Measurements from ENCODE around the gene NABP1.

Gene NABP1

GRCh38 chr2:191653667-191654391 lies 24.1 kb upstream of the NABP1 start:
- Histone ChIP-seq H3K9ac (ENCODE audit: low read depth, low read length) (no peak overlapping the region), H3K4me3 (ENCODE audit: low read length) (no peak overlapping the region), H3K9me3 (ENCODE audit: insufficient read depth, low read depth, low read length) (no peaks in the 10 kb centered on the region), H3K36me3 (ENCODE audit: insufficient read depth, low read depth, low read length) (no peaks in the 10 kb centered on the region), H3K4me1 (ENCODE audit: insufficient read depth, low read length) (no peaks in the 10 kb centered on the region), H3K27me3 (ENCODE audit: insufficient read depth, low read length) (no peaks in the 10 kb centered on the region), H3K27ac (ENCODE audit: low read length) (no peak overlapping the region)

- Histone ChIP-seq H3K27me3 (ENCODE audit: insufficient read depth, low read length) (no peaks in the 10 kb centered on the region), H3K4me1 (ENCODE audit: insufficient read depth, low read length) (no peaks in the 10 kb centered on the region), H3K9ac (ENCODE audit: low read depth, low read length) (no peak overlapping the region), H3K27ac (ENCODE audit: low read length) (no peak overlapping the region), H3K4me3 (ENCODE audit: low read length) (no peak overlapping the region), H3K36me3 (ENCODE audit: insufficient read depth, low read depth, low read length) (no peaks in the 10 kb centered on the region), H3K9me3 (ENCODE audit: insufficient read depth, low read depth, low read length) (no peaks in the 10 kb centered on the region)
Measured at GRCh38 chr2:191656391-191656790, 21.5 kb upstream of the NABP1 start.

- Histone ChIP-seq H3K4me3 (ENCODE audit: low read length) (no peak overlapping the region), H3K4me1 (ENCODE audit: insufficient read depth, low read length) (no peaks in the 10 kb centered on the region), H3K9me3 (ENCODE audit: insufficient read depth, low read depth, low read length) (no peaks in the 10 kb centered on the region), H3K27ac (ENCODE audit: low read length) (no peak overlapping the region), H3K27me3 (ENCODE audit: insufficient read depth, low read length) (no peaks in the 10 kb centered on the region), H3K36me3 (ENCODE audit: insufficient read depth, low read depth, low read length) (no peaks in the 10 kb centered on the region), H3K9ac (ENCODE audit: low read depth, low read length) (no peak overlapping the region)
Measured at GRCh38 chr2:191656792-191657191, 21.1 kb upstream of the NABP1 start.

GRCh38 chr2:191657977-191658376 lies 20.0 kb upstream of the NABP1 start:
- H3K9me3 ChIP-seq (ENCODE audit: insufficient read depth, low read depth, low read length), result no peaks in the 10 kb centered on the region
- H3K27me3 ChIP-seq (ENCODE audit: insufficient read depth, low read length), result no peaks in the 10 kb centered on the region
- no peak overlapping the region for H3K27ac ChIP-seq (ENCODE audit: low read length)
- H3K4me1 ChIP-seq (ENCODE audit: insufficient read depth, low read length), result no peaks in the 10 kb centered on the region
- no peak overlapping the region for H3K4me3 ChIP-seq (ENCODE audit: low read length)
- H3K9ac ChIP-seq (ENCODE audit: low read depth, low read length), result no peak overlapping the region
- H3K36me3 ChIP-seq (ENCODE audit: insufficient read depth, low read depth, low read length), result no peaks in the 10 kb centered on the region

GRCh38 chr2:191659198-191659597 lies 18.7 kb upstream of the NABP1 start:
- H3K4me1 ChIP-seq (ENCODE audit: insufficient read depth, low read length), result no peaks in the 10 kb centered on the region
- H3K27ac ChIP-seq (ENCODE audit: low read length), result no peak overlapping the region
- no peak overlapping the region for H3K9ac ChIP-seq (ENCODE audit: low read depth, low read length)
- H3K27me3 ChIP-seq (ENCODE audit: insufficient read depth, low read length), result no peaks in the 10 kb centered on the region
- no peak overlapping the region for H3K4me3 ChIP-seq (ENCODE audit: low read length)
- H3K9me3 ChIP-seq (ENCODE audit: insufficient read depth, low read depth, low read length), result no peaks in the 10 kb centered on the region
- no peaks in the 10 kb centered on the region for H3K36me3 ChIP-seq (ENCODE audit: insufficient read depth, low read depth, low read length)

- Histone ChIP-seq H3K27me3 (ENCODE audit: insufficient read depth, low read length) (no peaks in the 10 kb centered on the region), H3K4me1 (ENCODE audit: insufficient read depth, low read length) (no peaks in the 10 kb centered on the region), H3K27ac (ENCODE audit: low read length) (no peak overlapping the region), H3K9me3 (ENCODE audit: insufficient read depth, low read depth, low read length) (no peaks in the 10 kb centered on the region), H3K9ac (ENCODE audit: low read depth, low read length) (no peak overlapping the region), H3K4me3 (ENCODE audit: low read length) (no peak overlapping the region), H3K36me3 (ENCODE audit: insufficient read depth, low read depth, low read length) (no peaks in the 10 kb centered on the region)
Measured at GRCh38 chr2:191660575-191660974, 17.4 kb upstream of the NABP1 start.

- Histone ChIP-seq H3K27me3 (ENCODE audit: insufficient read depth, low read length) (no peaks in the 10 kb centered on the region), H3K36me3 (ENCODE audit: insufficient read depth, low read depth, low read length) (no peaks in the 10 kb centered on the region), H3K9me3 (ENCODE audit: insufficient read depth, low read depth, low read length) (no peaks in the 10 kb centered on the region), H3K4me1 (ENCODE audit: insufficient read depth, low read length) (peaks cover 3% of the 10 kb centered on the region; the same call in 1 of the 2 replicates), H3K27ac (ENCODE audit: low read length) (no peak overlapping the region), H3K4me3 (ENCODE audit: low read length) (no peak overlapping the region), H3K9ac (ENCODE audit: low read depth, low read length) (no peak overlapping the region)
Measured at GRCh38 chr2:191661097-191661924, 16.6 kb upstream of the NABP1 start.

GRCh38 chr2:191664823-191665677 lies 12.9 kb upstream of the NABP1 start:
- Histone ChIP-seq H3K4me1 (ENCODE audit: insufficient read depth, low read length) (peaks cover 8% of the 10 kb centered on the region), H3K9ac (ENCODE audit: low read depth, low read length) (no peak overlapping the region), H3K27ac (ENCODE audit: low read length) (no peak overlapping the region), H3K36me3 (ENCODE audit: insufficient read depth, low read depth, low read length) (no peaks in the 10 kb centered on the region), H3K27me3 (ENCODE audit: insufficient read depth, low read length) (no peaks in the 10 kb centered on the region), H3K4me3 (ENCODE audit: low read length) (no peak overlapping the region), H3K9me3 (ENCODE audit: insufficient read depth, low read depth, low read length) (no peaks in the 10 kb centered on the region)

- Histone ChIP-seq H3K27me3 (ENCODE audit: insufficient read depth, low read length) (no peaks in the 10 kb centered on the region), H3K27ac (ENCODE audit: low read length) (no peak overlapping the region), H3K9me3 (ENCODE audit: insufficient read depth, low read depth, low read length) (no peaks in the 10 kb centered on the region), H3K4me3 (ENCODE audit: low read length) (no peak overlapping the region), H3K4me1 (ENCODE audit: insufficient read depth, low read length) (peaks cover 8% of the 10 kb centered on the region), H3K9ac (ENCODE audit: low read depth, low read length) (no peak overlapping the region), H3K36me3 (ENCODE audit: insufficient read depth, low read depth, low read length) (no peaks in the 10 kb centered on the region)
Measured at GRCh38 chr2:191666226-191666625, 11.7 kb upstream of the NABP1 start.

- Histone ChIP-seq H3K27ac (ENCODE audit: low read length) (no peak overlapping the region), H3K9ac (ENCODE audit: low read depth, low read length) (no peak overlapping the region), H3K4me1 (ENCODE audit: insufficient read depth, low read length) (peaks cover 8% of the 10 kb centered on the region), H3K27me3 (ENCODE audit: insufficient read depth, low read length) (no peaks in the 10 kb centered on the region), H3K36me3 (ENCODE audit: insufficient read depth, low read depth, low read length) (no peaks in the 10 kb centered on the region), H3K4me3 (ENCODE audit: low read length) (no peak overlapping the region), H3K9me3 (ENCODE audit: insufficient read depth, low read depth, low read length) (no peaks in the 10 kb centered on the region)
Measured at GRCh38 chr2:191666732-191667131, 11.2 kb upstream of the NABP1 start.

GRCh38 chr2:191670076-191670475 lies 7.9 kb upstream of the NABP1 start:
- no peak overlapping the region for H3K27ac ChIP-seq (ENCODE audit: low read length)
- peaks cover 8% of the 10 kb centered on the region for H3K4me1 ChIP-seq (ENCODE audit: insufficient read depth, low read length)
- H3K36me3 ChIP-seq (ENCODE audit: insufficient read depth, low read depth, low read length), result no peaks in the 10 kb centered on the region
- H3K27me3 ChIP-seq (ENCODE audit: insufficient read depth, low read length), result no peaks in the 10 kb centered on the region
- no peak overlapping the region for H3K9ac ChIP-seq (ENCODE audit: low read depth, low read length)
- H3K4me3 ChIP-seq (ENCODE audit: low read length), result no peak overlapping the region
- H3K9me3 ChIP-seq (ENCODE audit: insufficient read depth, low read depth, low read length), result no peaks in the 10 kb centered on the region
